ENCODE measurements around the gene CDKL5. TPM values are rescaled to one million over a fixed set of nuclear protein-coding genes. Genes with fewer than 3 reads are reported as not detected.
A peak's percentile ranks its signal among the peaks of the same experiment; 100 is the strongest.

CDKL5 gene
- total RNA-seq (2014; rRNA removed; shearing (Covaris generic)): 7.0 and 9.5 TPM in 2 replicates

GRCh38 chrX:18425199-18426003, at the start of gene CDKL5:
Gene CDKL5, plus strand, starts transcription at chrX:18425608. Its CDS starts 81,489 bp downstream, at chrX:18507097.
- Histone ChIP-seq H3K4me3 (ENCODE audit: insufficient read depth, low read depth, low read length) (peak within 1 kb of the TSS; percentile 66), H3K27me3 (ENCODE audit: control insufficient read depth, insufficient read depth, low read length) (0 out of 2 replicates have a peak, but pooled peaks cover 2% of the 10 kb centered on the region), H3K36me3 (replicated peaks; ENCODE audit: control insufficient read depth, insufficient read depth, low read length) (no peaks in the 10 kb centered on the region)
- peak; percentile 92 for DNase-seq

GRCh38 chrX:18377796-18378195, 47.6 kb upstream of the CDKL5 start:
- H3K36me3 ChIP-seq (replicated peaks; ENCODE audit: control insufficient read depth, insufficient read depth, low read length): no peaks in the 10 kb centered on the region
- no peaks in the 10 kb centered on the region for H3K27me3 ChIP-seq (ENCODE audit: control insufficient read depth, insufficient read depth, low read length)
- peak; percentile 33 for DNase-seq
- no peak overlapping the region for H3K4me3 ChIP-seq (ENCODE audit: insufficient read depth, low read depth, low read length)

- no peak for DNase-seq
- H3K36me3 ChIP-seq (replicated peaks; ENCODE audit: control insufficient read depth, insufficient read depth, low read length): no peaks in the 10 kb centered on the region
- H3K4me3 ChIP-seq (ENCODE audit: insufficient read depth, low read depth, low read length): no peak overlapping the region
- H3K27me3 ChIP-seq (ENCODE audit: control insufficient read depth, insufficient read depth, low read length): no peaks in the 10 kb centered on the region
These were observed 35.4 kb upstream of the CDKL5 start for GRCh38 chrX:18389966-18390365.

DNA sequence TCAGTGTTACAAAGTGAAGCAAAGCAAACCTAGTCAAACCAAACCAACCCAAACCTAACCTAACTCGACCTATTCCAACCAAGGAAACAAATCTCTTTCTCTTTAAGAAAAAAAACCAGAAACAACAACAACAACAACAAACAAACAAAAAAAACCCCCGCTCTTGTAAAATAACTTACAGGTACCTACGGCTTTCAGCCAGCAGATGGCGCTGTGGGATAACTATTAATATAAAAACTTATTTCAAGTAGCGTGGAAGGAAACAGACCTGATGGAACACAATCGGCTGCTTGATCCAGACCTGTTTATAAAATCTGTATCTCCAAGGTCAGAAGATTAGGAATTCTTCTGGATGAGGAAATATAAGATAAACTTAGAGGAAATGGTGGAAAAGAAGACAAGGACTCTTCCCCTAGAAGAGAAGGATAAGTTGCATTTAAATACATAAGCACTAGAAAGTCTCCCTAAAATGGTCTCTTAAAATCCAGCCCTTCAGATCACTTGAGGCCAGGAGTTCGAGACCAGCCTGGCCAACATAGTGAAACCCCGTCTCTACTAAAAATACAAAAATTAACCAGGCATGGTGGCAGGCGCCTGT, 34.4 kb upstream of the CDKL5 start:
- H3K36me3 ChIP-seq (replicated peaks; ENCODE audit: control insufficient read depth, insufficient read depth, low read length): no peaks in the 10 kb centered on the region
- H3K27me3 ChIP-seq (ENCODE audit: control insufficient read depth, insufficient read depth, low read length): no peaks in the 10 kb centered on the region
- DNase-seq: peak; percentile 64
- no peak overlapping the region for H3K4me3 ChIP-seq (ENCODE audit: insufficient read depth, low read depth, low read length)

DNA sequence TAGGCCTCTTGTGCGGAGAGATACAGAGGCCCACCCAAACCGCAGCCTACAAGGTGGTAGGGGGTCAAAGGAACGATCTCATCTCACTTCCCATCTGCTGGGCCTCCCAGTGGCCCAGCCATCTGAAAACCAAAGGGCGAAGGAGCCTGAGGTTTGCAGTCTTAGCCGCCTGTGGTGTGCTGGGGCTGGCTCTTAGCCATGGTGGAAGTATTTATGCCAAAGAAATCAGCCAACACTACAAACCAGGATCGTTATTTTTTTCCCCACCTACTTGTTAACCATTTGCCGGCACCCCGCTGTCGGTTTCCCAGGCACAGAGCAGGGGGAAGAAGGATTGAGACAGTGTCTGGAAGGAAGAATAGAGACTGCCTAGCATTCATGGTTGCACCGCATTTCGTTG, 30.9 kb upstream of the CDKL5 start:
- no peaks in the 10 kb centered on the region for H3K36me3 ChIP-seq (replicated peaks; ENCODE audit: control insufficient read depth, insufficient read depth, low read length)
- no peak overlapping the region for H3K4me3 ChIP-seq (ENCODE audit: insufficient read depth, low read depth, low read length)
- H3K27me3 ChIP-seq (ENCODE audit: control insufficient read depth, insufficient read depth, low read length): no peaks in the 10 kb centered on the region
- no peak for DNase-seq

GRCh38 chrX:18401848-18402213, 23.6 kb upstream of the CDKL5 start:
- no peak overlapping the region for H3K4me3 ChIP-seq (ENCODE audit: insufficient read depth, low read depth, low read length)
- H3K27me3 ChIP-seq (ENCODE audit: control insufficient read depth, insufficient read depth, low read length): no peaks in the 10 kb centered on the region
- H3K36me3 ChIP-seq (replicated peaks; ENCODE audit: control insufficient read depth, insufficient read depth, low read length): no peaks in the 10 kb centered on the region
- DNase-seq: no peak

DNA sequence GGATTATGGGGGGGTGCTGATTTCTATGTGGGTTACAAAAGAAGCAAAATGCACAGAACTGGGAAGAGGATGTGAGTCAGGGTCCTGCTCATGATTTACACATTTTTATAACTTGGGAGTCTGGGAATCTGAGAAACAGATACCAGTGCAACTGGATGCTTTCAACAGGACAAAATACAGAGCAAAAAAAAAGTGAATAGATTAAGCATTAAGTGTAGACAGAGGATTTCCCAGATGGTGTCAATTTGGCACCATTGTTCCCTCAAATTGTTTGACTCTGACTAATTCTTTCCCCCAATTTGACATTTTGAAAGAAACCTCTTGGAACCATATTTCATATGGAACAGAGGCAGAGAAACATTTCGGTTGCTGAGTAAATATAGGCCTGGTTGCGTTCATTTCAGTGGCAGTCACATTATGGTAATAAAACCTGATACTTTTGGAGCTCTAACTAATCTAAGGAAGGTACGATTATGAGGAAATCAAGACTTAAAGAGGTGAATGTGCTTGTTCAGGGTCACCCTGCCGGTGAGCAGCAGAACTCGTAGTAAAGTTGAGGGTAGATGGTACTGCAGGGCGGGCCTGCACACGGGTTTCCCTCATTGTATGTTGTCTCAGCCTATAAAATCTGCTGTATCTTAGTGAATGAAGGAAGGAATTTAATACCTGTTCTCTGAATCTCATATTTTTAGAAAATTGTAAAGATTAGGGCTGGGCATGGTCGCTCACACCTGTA, 18.7 kb upstream of the CDKL5 start:
- H3K36me3 ChIP-seq (replicated peaks; ENCODE audit: control insufficient read depth, insufficient read depth, low read length): no peaks in the 10 kb centered on the region
- no peak for DNase-seq
- H3K27me3 ChIP-seq (ENCODE audit: control insufficient read depth, insufficient read depth, low read length): no peaks in the 10 kb centered on the region
- no peak overlapping the region for H3K4me3 ChIP-seq (ENCODE audit: insufficient read depth, low read depth, low read length)

DNA sequence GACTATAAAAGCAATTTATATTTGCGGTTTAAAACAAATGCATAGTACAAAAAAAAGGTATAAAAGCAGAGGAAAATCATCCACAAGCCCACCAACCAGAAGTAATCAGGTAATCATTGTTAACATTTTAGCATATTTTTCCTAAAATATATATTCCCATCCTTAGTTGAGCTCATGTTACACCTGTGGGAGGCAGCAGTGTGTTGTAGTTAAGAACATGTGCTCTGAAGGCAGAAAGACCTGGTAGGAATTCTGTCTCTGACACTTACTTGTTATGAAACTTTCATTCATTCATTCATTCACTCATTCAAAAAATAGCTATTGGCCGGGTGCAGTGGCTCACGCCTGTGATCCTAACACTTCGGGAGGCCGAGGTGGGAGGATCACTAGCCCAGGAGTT, 15.4 kb upstream of the CDKL5 start:
- H3K27me3 ChIP-seq (ENCODE audit: control insufficient read depth, insufficient read depth, low read length): no peaks in the 10 kb centered on the region
- H3K4me3 ChIP-seq (ENCODE audit: insufficient read depth, low read depth, low read length): no peak overlapping the region
- no peak for DNase-seq
- no peaks in the 10 kb centered on the region for H3K36me3 ChIP-seq (replicated peaks; ENCODE audit: control insufficient read depth, insufficient read depth, low read length)

DNA sequence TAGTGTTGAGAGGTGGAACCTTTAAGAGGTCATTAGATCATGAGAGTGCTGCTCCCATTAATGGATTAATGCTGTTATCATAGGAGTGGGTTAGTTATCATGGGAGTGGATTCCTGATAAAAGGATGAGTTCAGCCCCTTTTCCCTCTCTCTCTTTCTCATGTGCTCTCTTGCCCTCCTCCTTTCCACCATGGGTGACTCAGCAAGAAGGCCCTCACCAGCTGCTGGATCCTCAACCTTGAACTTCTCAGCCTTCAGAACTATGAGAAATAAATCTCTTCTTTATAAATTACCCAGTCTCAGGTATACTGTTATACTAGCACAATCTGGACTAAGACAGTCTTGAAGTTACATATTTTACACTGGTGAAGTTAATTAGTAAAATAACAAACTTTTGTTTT, 10.0 kb upstream of the CDKL5 start:
- H3K4me3 ChIP-seq (ENCODE audit: insufficient read depth, low read depth, low read length): no peak overlapping the region
- H3K27me3 ChIP-seq (ENCODE audit: control insufficient read depth, insufficient read depth, low read length): no peaks in the 10 kb centered on the region
- no peaks in the 10 kb centered on the region for H3K36me3 ChIP-seq (replicated peaks; ENCODE audit: control insufficient read depth, insufficient read depth, low read length)
- DNase-seq: no peak

DNA sequence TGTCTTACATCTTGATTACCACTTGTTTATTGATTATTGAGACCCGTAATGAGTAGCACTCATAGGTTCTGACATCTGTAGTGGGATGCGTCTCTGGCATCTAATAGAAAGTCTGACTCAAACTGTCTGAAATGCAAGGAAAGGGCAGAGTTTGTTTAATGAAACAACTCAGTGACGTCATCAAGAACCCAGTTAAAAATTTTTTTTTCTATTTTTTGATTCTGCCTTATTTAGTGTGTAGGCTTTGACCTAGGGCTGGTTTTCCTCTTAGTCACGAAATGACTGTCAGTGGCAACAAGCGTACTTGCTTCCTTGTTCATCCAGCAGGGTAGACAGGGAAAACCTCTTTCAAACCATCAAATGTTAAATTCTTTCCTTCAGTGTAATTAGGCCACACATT, 3.1 kb upstream of the CDKL5 start:
- 0 out of 2 replicates have a peak, but pooled peaks cover 2% of the 10 kb centered on the region for H3K27me3 ChIP-seq (ENCODE audit: control insufficient read depth, insufficient read depth, low read length)
- no peak for DNase-seq
- no peaks in the 10 kb centered on the region for H3K36me3 ChIP-seq (replicated peaks; ENCODE audit: control insufficient read depth, insufficient read depth, low read length)
- H3K4me3 ChIP-seq (ENCODE audit: insufficient read depth, low read depth, low read length): no peak overlapping the region

- Histone ChIP-seq H3K27me3 (ENCODE audit: control insufficient read depth, insufficient read depth, low read length) (0 out of 2 replicates have a peak, but pooled peaks cover 2% of the 10 kb centered on the region), H3K4me3 (ENCODE audit: insufficient read depth, low read depth, low read length) (no peak overlapping the region)
- no peak for DNase-seq
These were observed 2.5 kb upstream of the CDKL5 start for GRCh38 chrX:18422886-18423285.

GRCh38 chrX:18424482-18425198, 768 bp upstream of the CDKL5 start:
- DNase-seq: peak; percentile 37
- H3K36me3 ChIP-seq (replicated peaks; ENCODE audit: control insufficient read depth, insufficient read depth, low read length): no peaks in the 10 kb centered on the region
- 0 out of 2 replicates have a peak, but pooled peaks cover 2% of the 10 kb centered on the region for H3K27me3 ChIP-seq (ENCODE audit: control insufficient read depth, insufficient read depth, low read length)
- H3K4me3 ChIP-seq (ENCODE audit: insufficient read depth, low read depth, low read length): peak overlapping the region; percentile 62

More at GRCh38 chrX:18422886-18423285, 2.5 kb upstream of the CDKL5 start:
- H3K36me3 ChIP-seq (replicated peaks; ENCODE audit: control insufficient read depth, insufficient read depth, low read length): no peaks in the 10 kb centered on the region

- H3K36me3 ChIP-seq (replicated peaks; ENCODE audit: control insufficient read depth, insufficient read depth, low read length): no peaks in the 10 kb centered on the region
- DNase-seq: no peak
- H3K4me3 ChIP-seq (ENCODE audit: insufficient read depth, low read depth, low read length): peak overlapping the region; percentile 66
- H3K27me3 ChIP-seq (ENCODE audit: control insufficient read depth, insufficient read depth, low read length): 0 out of 2 replicates have a peak, but pooled peaks cover 2% of the 10 kb centered on the region
These were observed 554 bp downstream of the CDKL5 start for GRCh38 chrX:18426004-18426320.

GRCh38 chrX:18428006-18428405, 2.6 kb downstream of the CDKL5 start:
- DNase-seq: no peak
- 0 out of 2 replicates have a peak, but pooled peaks cover 2% of the 10 kb centered on the region for H3K27me3 ChIP-seq (ENCODE audit: control insufficient read depth, insufficient read depth, low read length)
- H3K36me3 ChIP-seq (replicated peaks; ENCODE audit: control insufficient read depth, insufficient read depth, low read length): no peaks in the 10 kb centered on the region
- no peak overlapping the region for H3K4me3 ChIP-seq (ENCODE audit: insufficient read depth, low read depth, low read length)
